Neutrophil (primary cell): ENCODE data around the gene HSD17B8.

ENCODE experiments used
- H3K27ac ChIP-seq: fragments of 200-600 bp; sonication (generic); 2 replicates; pipeline ENCODE4 v1.5.1; 2016; ENCODE audit warnings: mild to moderate bottlenecking, moderate library complexity
- H3K27me3 ChIP-seq: fragments of 200-600 bp; sonication (generic); 2 replicates; pipeline ENCODE4 v1.6.0; 2016; ENCODE audit warnings: mild to moderate bottlenecking
- H3K36me3 ChIP-seq: fragments of 200-600 bp; sonication (generic); 2 replicates; pipeline ENCODE4 v1.5.1; 2017
- H3K4me1 ChIP-seq, 2 experiments: fragments of 200-600 bp in 1 of 2; sonication (generic) in 1 of 2; 1 replicate in 1 of 2; 2 replicates in 1 of 2; pipeline versions ENCODE4 v1.5.1 to v1.6.1; 2013 to 2016; ENCODE audit warnings: low read depth in 1 of 2, low read length in 1 of 2, mild to moderate bottlenecking in 1 of 2, moderate library complexity in 1 of 2; ENCODE audit not compliant: control insufficient read depth in 1 of 2, insufficient read depth in 1 of 2
- H3K4me3 ChIP-seq, 2 experiments: fragments of 200-600 bp in 1 of 2; sonication (generic) in 1 of 2; 1 replicate in 1 of 2; 2 replicates in 1 of 2; pipeline ENCODE4 v1.5.1; 2013 to 2016; ENCODE audit warnings: low read depth in 1 of 2, low read length in 1 of 2, mild to moderate bottlenecking in 1 of 2, moderate library complexity in 1 of 2
- H3K9me3 ChIP-seq: fragments of 200-600 bp; sonication (generic); 2 replicates; pipeline ENCODE4 v1.5.1; 2016
- CTCF ChIP-seq: fragments of 200-600 bp; sonication (generic); IDR thresholded peaks from 2 replicates; pipeline ENCODE4 v1.5.1; 2016; ENCODE audit warnings: antibody characterized with exemption

Gene HSD17B8

DNA sequence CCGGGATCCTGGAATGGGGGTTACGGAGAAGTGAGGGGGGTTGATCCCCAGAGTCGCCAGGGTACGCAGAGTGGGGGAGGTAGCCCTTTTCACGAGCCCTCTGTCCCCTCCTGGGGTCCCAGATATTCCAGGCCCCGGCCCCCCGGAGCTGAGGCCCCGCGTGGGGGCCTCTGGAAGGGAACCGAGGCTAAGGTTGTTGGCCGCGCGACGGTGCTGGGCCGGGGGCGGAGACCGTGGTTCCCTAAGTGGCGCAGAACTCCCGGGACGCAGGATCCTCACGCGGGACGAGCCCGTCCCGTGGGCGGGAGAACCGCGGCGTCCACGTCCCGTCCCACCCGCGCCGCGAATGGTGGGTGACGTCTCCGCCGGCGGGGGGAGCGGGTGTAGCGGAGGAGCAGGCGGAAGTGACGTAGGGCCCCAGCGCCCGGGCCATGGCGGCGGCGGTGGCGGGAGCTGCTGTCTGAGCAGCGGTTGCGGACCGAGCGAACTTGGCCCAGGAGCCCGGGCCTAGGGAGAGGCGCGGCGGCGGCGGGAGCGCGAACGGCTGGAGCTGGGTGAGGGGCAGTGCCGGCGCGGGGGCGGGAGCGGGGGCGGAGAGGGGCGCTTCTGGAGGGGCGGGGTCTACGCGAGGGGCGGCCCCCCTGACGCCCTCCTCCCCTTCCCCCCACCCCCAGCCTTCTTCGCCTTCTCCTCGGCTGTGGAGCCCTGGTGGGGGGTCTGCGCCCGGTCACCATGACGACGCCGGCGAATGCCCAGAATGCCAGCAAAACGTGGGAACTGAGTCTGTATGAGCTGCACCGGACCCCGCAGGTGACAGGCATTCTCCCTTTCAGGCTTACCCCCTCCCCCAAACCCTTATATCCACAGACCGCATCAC is 3.9 kb downstream of the HSD17B8 start, which contains the start of gene RING1:
Gene RING1 (plus strand): TSS at position 410 of the 877 bp plus-strand sequence. CDS start 323 bp downstream, at position 733.
- H3K27ac ChIP-seq, result peak within 1 kb of the TSS; percentile 83
- peaks cover 34% of the 10 kb centered on the region for H3K27me3 ChIP-seq
- peaks cover 35 to 43% of the 10 kb centered on the region in 2 experiments for H3K4me1 ChIP-seq
- peak; percentile 63 for TF ChIP-seq CTCF
- H3K9me3 ChIP-seq, result no peaks in the 10 kb centered on the region
- H3K36me3 ChIP-seq, result peaks cover 15% of the 10 kb centered on the region
- peak within 1 kb of the TSS; percentile 88 for H3K4me3 ChIP-seq

DNA sequence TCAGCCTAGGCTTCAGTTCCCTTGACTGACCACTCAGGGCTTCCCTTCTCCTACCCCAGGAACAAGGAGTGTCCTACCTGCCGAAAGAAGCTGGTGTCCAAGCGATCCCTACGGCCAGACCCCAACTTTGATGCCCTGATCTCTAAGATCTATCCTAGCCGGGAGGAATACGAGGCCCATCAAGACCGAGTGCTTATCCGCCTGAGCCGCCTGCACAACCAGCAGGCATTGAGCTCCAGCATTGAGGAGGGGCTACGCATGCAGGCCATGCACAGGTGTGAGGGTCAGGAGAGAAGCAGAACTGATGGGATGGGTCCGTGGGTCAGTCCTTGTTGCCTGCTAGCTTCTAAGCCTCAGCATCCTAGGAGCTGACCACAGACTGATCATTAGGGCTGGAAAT is 5.4 kb downstream of the HSD17B8 start:
- H3K4me3 ChIP-seq, result no peak overlapping the region
- H3K36me3 ChIP-seq, result peaks cover 9% of the 10 kb centered on the region
- peaks cover 29 to 34% of the 10 kb centered on the region in 2 experiments for H3K4me1 ChIP-seq
- peaks cover 50% of the 10 kb centered on the region for H3K27me3 ChIP-seq
- H3K9me3 ChIP-seq, result no peaks in the 10 kb centered on the region
- no peak overlapping the region for H3K27ac ChIP-seq
- TF ChIP-seq CTCF, result no peak

DNA sequence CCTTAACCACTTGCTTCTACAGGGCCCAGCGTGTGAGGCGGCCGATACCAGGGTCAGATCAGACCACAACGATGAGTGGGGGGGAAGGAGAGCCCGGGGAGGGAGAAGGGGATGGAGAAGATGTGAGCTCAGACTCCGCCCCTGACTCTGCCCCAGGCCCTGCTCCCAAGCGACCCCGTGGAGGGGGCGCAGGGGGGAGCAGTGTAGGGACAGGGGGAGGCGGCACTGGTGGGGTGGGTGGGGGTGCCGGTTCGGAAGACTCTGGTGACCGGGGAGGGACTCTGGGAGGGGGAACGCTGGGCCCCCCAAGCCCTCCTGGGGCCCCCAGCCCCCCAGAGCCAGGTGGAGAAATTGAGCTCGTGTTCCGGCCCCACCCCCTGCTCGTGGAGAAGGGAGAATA is 6.7 kb downstream of the HSD17B8 start:
- H3K27me3 ChIP-seq, result peaks cover 58% of the 10 kb centered on the region
- no peaks in the 10 kb centered on the region for H3K9me3 ChIP-seq
- H3K27ac ChIP-seq, result no peak overlapping the region
- no peak for TF ChIP-seq CTCF
- H3K4me3 ChIP-seq, result no peak overlapping the region
- peaks cover 23 to 28% of the 10 kb centered on the region in 2 experiments for H3K4me1 ChIP-seq
- H3K36me3 ChIP-seq, result peaks cover 9% of the 10 kb centered on the region

DNA sequence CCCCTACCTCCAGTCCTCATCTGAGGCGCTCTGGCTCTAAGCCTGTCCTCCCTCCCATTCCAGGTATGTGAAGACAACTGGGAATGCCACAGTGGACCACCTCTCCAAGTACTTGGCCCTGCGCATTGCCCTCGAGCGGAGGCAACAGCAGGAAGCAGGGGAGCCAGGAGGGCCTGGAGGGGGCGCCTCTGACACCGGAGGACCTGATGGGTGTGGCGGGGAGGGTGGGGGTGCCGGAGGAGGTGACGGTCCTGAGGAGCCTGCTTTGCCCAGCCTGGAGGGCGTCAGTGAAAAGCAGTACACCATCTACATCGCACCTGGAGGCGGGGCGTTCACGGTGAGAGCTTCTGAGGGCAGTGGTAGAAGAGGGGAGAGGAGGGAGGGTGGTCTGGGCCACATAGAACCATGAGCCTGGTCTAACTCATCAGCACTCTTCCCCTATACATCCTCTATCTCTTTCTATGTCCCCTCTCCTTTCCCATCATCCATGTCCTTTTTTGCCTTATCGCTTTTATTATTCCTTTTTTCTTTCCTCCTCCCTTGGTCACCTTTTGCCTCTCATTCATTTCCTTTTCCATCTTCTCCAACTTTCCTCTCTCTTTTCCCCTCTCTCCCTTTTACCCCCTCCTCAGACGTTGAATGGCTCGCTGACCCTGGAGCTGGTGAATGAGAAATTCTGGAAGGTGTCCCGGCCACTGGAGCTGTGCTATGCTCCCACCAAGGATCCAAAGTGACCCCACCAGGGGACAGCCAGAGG is 7.4 kb downstream of the HSD17B8 start:
- Histone ChIP-seq H3K4me1 (peaks cover 23 to 28% of the 10 kb centered on the region in 2 experiments), H3K27me3 (peaks cover 57% of the 10 kb centered on the region), H3K36me3 (peaks cover 9% of the 10 kb centered on the region), H3K9me3 (no peaks in the 10 kb centered on the region), H3K27ac (no peak overlapping the region), H3K4me3 (no peak overlapping the region)
- TF ChIP-seq CTCF, result no peak

- H3K9me3 ChIP-seq, result no peaks in the 10 kb centered on the region
- H3K4me3 ChIP-seq, result no peak overlapping the region
- no peak overlapping the region for H3K27ac ChIP-seq
- peaks cover 9% of the 10 kb centered on the region for H3K36me3 ChIP-seq
- TF ChIP-seq CTCF, result no peak
- peaks cover 18 to 22% of the 10 kb centered on the region in 2 experiments for H3K4me1 ChIP-seq
- H3K27me3 ChIP-seq, result peaks cover 47% of the 10 kb centered on the region
These were observed 8.4 kb downstream of the HSD17B8 start for GRCh38 chr6:33212857-33213165.
